Lower lobe of right lung (tissue), 2 donors: ENCODE results near the gene POLR3GL. TPM values are rescaled to one million over a fixed set of nuclear protein-coding genes. Genes with fewer than 3 reads are reported as not detected.

ENCODE experiments used
- ATAC-seq, 2 donors: fragments of 200-7000 bp; cut with Tn5 transposase; one replicate each; pipeline ENCODE4 v1.9.1; 2020 to 2022; ENCODE audit warnings: mild to moderate bottlenecking in 2 of 2, moderate library complexity in 2 of 2
- DNase-seq: peaks from one replicate; pipeline ENCODE4 v3.0.0-alpha.2; 2020
- H3K27ac ChIP-seq: fragments of 200-600 bp; one replicate; pipeline ENCODE4 v1.8.0; 2022
- H3K27me3 ChIP-seq: fragments of 200-600 bp; one replicate; pipeline ENCODE4 v1.8.0; 2022; ENCODE audit warnings: low read depth
- H3K36me3 ChIP-seq: fragments of 200-600 bp; one replicate; pipeline ENCODE4 v1.8.0; 2022; ENCODE audit warnings: mild to moderate bottlenecking
- H3K4me1 ChIP-seq: fragments of 200-600 bp; one replicate; pipeline ENCODE4 v1.8.0; 2022
- H3K4me3 ChIP-seq: fragments of 200-600 bp; one replicate; pipeline ENCODE4 v1.8.0; 2022; ENCODE audit warnings: mild to moderate bottlenecking
- H3K9me3 ChIP-seq: fragments of 200-600 bp; one replicate; pipeline ENCODE4 v1.8.0; 2022
- intact Hi-C: fragments of 100-400 bp; cut with DNase I; formaldehyde crosslinking; loops from one replicate; pipeline ENCODE4 v1.11.0; 2022
- total RNA-seq: library from RNA; stranded (reverse); fragmentation: NEBNext Ultra II Directional; extraction: Animal tissue kit (Norgen Biotek cat#: 25700); gene quantifications from one replicate; pipeline ENCODE4 v1.2.1, GENCODE V29; 2021
- TF ChIP-seq, protein P1 (sequence below): fragments of 200-600 bp; IDR thresholded peaks from one replicate; pipeline ENCODE4 v1.8.0; 2022; ENCODE audit warnings: antibody characterized with exemption, mild to moderate bottlenecking
- donor health status: DM: no; HTN: yes; CAD: no; lungs with severe emphysema.

The POLR3GL gene
- total RNA-seq, 1 donor from 2014 or later: 25.4 TPM

DNA sequence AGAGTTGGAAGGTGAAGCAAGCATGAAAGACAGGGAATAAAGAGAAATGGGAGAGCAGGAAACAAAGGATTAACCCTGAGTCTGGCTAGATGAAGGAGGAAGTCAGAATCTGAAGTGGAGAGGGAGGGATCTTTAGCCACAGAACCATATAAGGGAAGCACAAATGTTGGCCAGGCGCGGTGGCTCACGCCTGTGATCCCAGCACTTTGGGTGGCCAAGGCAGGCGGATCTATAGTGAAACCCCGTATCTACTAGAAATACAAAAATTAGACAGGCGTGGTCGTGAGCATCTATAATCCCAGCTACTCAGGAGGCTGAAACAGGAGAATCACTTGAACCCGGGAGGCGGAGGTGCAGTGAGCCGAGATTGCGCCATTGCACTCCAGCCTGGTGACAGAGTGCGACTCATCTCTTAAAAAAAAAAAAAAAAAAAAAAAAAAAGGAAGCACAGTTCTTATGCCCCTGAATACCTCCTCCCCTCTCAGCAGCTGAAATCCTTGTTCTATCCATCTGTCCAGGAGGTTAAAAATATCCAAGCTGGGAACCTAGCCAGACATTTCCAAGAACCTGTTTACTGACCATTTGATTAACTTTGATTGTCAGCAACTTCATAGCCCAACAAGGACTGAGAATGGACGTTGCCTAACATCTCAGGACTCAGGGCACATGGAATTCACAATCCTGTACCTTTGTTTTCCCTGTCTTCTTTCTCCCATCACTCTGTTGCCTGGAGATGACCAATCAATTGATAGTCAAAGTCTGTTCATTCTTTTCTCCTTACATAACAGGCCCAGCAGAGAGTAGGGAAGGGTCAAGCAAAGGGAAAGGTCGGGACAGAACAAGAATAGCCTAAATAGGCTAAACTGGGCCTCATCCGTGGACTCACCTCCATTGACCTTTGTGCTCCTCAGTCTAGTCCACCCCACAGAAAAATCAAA, 21.3 kb downstream of the POLR3GL start:
- H3K4me1 ChIP-seq: peaks cover 75% of the 10 kb centered on the region
- DNase-seq: peak; percentile 80

GRCh38 chr1:145986551-145986950, 22.1 kb downstream of the POLR3GL start:
- peaks cover 75% of the 10 kb centered on the region for H3K4me1 ChIP-seq
- H3K36me3 ChIP-seq: no peaks in the 10 kb centered on the region
- H3K27me3 ChIP-seq: no peaks in the 10 kb centered on the region
- DNase-seq (no peak), ATAC-seq (no peak)
- H3K9me3 ChIP-seq: no peaks in the 10 kb centered on the region
- intact Hi-C loops: no loop called here
- TF ChIP-seq, protein P1, sequence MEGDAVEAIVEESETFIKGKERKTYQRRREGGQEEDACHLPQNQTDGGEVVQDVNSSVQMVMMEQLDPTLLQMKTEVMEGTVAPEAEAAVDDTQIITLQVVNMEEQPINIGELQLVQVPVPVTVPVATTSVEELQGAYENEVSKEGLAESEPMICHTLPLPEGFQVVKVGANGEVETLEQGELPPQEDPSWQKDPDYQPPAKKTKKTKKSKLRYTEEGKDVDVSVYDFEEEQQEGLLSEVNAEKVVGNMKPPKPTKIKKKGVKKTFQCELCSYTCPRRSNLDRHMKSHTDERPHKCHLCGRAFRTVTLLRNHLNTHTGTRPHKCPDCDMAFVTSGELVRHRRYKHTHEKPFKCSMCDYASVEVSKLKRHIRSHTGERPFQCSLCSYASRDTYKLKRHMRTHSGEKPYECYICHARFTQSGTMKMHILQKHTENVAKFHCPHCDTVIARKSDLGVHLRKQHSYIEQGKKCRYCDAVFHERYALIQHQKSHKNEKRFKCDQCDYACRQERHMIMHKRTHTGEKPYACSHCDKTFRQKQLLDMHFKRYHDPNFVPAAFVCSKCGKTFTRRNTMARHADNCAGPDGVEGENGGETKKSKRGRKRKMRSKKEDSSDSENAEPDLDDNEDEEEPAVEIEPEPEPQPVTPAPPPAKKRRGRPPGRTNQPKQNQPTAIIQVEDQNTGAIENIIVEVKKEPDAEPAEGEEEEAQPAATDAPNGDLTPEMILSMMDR: no peak
- H3K4me3 ChIP-seq: no peak overlapping the region
- peak overlapping the region; percentile 83 for H3K27ac ChIP-seq

More for the DNA sequence above, 21.3 kb downstream of the POLR3GL start:
- TF ChIP-seq, protein P1: no peak
- H3K36me3 ChIP-seq: no peaks in the 10 kb centered on the region
- H3K27me3 ChIP-seq: no peaks in the 10 kb centered on the region
- intact Hi-C loops: no loop called here
- H3K4me3 ChIP-seq: peak overlapping the region; percentile 33
- ATAC-seq: peak; percentile 61 to 70
- H3K27ac ChIP-seq: peak overlapping the region; percentile 83
- no peaks in the 10 kb centered on the region for H3K9me3 ChIP-seq

DNA sequence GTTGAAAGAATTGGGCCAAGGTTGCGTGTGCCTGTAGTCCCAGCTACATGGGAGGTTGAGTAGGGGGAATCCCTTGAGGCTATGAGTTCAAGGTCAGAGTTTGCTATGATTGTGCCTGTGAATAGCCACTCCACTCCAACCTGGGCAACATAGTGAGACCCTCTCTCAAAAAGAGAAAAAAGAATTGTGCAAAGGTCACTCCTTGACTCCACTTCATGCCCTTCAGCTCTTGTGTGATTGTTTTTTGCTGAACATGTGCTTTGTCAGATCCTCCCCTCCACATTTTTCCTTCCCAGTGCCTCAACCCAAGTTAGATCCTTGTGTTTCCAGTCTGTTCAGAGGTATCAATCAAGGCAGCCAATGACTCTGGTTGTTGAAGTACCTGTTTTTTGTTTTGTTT, 23.4 kb downstream of the POLR3GL start:
- H3K9me3 ChIP-seq: no peaks in the 10 kb centered on the region
- peaks cover 7% of the 10 kb centered on the region for H3K36me3 ChIP-seq
- peaks cover 74% of the 10 kb centered on the region for H3K4me1 ChIP-seq
- no peak overlapping the region for H3K4me3 ChIP-seq
- TF ChIP-seq, protein P1: no peak
- intact Hi-C loops: no loop called here
- ATAC-seq: no peak
- H3K27ac ChIP-seq: peak overlapping the region; percentile 96
- no peak for DNase-seq
- H3K27me3 ChIP-seq: no peaks in the 10 kb centered on the region

DNA sequence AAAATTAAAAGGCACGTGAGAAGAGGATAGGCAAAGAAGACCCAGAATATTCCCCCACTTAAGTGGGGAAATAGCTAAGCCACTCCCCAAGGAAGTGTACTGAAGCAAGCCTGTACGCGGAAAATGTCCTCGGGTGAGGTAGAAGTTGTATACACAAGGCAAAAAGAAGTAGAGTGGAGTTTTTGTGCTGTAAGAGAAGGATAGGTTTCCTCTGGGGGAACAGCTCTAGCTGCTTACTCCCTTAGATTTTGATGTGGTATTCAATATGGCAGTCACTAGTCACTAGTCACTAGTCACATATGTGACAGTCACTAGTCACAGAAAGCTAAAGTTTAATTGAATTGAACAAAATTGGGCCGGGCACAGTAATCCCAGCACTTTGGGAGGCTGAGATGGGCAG, 24.3 kb downstream of the POLR3GL start:
- no peak overlapping the region for H3K4me3 ChIP-seq
- H3K27me3 ChIP-seq: no peaks in the 10 kb centered on the region
- ATAC-seq (no peak), DNase-seq (no peak)
- TF ChIP-seq, protein P1: no peak
- H3K4me1 ChIP-seq: peaks cover 66% of the 10 kb centered on the region
- H3K9me3 ChIP-seq: no peaks in the 10 kb centered on the region
- peak overlapping the region; percentile 96 for H3K27ac ChIP-seq
- intact Hi-C loops: no loop called here
- peaks cover 15% of the 10 kb centered on the region for H3K36me3 ChIP-seq

- H3K4me3 ChIP-seq: no peak overlapping the region
- H3K27ac ChIP-seq: peak overlapping the region; percentile 96
- H3K9me3 ChIP-seq: no peaks in the 10 kb centered on the region
- peak; percentile 10 to 60 for ATAC-seq
- DNase-seq: peak; percentile 63
- peaks cover 31% of the 10 kb centered on the region for H3K36me3 ChIP-seq
- intact Hi-C loops: no loop called here
- peaks cover 50% of the 10 kb centered on the region for H3K4me1 ChIP-seq
- H3K27me3 ChIP-seq: no peaks in the 10 kb centered on the region
- TF ChIP-seq, protein P1: no peak
Measured at GRCh38 chr1:145990249-145990855, 25.9 kb downstream of the POLR3GL start.
